ENCODE data around the gene REM1. TPM values are rescaled to one million over a fixed set of nuclear protein-coding genes. Genes with fewer than 3 reads are reported as not detected.
"Not testable (repeated sequence)": the region's sequence is repeated elsewhere in the genome, so short reads cannot be mapped to it uniquely, and the experiment has no call there.

The REM1 gene
- polyA plus RNA-seq (ENCODE audit: insufficient read length in 12 of 12), result 1 to 10 TPM in 10 of 12 donors, not detected in 2; 3.0 to 8.4 (median 5.6) TPM
- long read RNA-seq, donor 1, partial matches to known transcripts, result 5 of 5 reads
- long read RNA-seq, donor 1, other reads (novel, unspliced or antisense), result 0 of 5 reads
- long read RNA-seq, donor 2, partial matches to known transcripts, result 0 of 2 reads
- long read RNA-seq, donor 2, other reads (novel, unspliced or antisense), result 0 of 2 reads
- long read RNA-seq, donor 3, result 0 reads
- long read RNA-seq, donor 4, result 0 reads
- long read RNA-seq, donor 5, partial matches to known transcripts, result 0 of 2 reads
- long read RNA-seq, donor 5, other reads (novel, unspliced or antisense), result 0 of 2 reads
- long read RNA-seq, donor 6, result 0 reads
- long read RNA-seq, donor 7, result 0 reads
- long read RNA-seq, donor 8, partial matches to known transcripts, result 0 of 3 reads
- long read RNA-seq, donor 8, other reads (novel, unspliced or antisense), result 0 of 3 reads
- long read RNA-seq, donor 9, partial matches to known transcripts, result 0 of 1 reads
- long read RNA-seq, donor 9, other reads (novel, unspliced or antisense), result 0 of 1 reads
- long read RNA-seq, donor 10, partial matches to known transcripts, result 0 of 2 reads
- long read RNA-seq, donor 10, other reads (novel, unspliced or antisense), result 0 of 2 reads
- long read RNA-seq, donor 11, partial matches to known transcripts, result 0 of 1 reads
- long read RNA-seq, donor 11, other reads (novel, unspliced or antisense), result 0 of 1 reads

DNA sequence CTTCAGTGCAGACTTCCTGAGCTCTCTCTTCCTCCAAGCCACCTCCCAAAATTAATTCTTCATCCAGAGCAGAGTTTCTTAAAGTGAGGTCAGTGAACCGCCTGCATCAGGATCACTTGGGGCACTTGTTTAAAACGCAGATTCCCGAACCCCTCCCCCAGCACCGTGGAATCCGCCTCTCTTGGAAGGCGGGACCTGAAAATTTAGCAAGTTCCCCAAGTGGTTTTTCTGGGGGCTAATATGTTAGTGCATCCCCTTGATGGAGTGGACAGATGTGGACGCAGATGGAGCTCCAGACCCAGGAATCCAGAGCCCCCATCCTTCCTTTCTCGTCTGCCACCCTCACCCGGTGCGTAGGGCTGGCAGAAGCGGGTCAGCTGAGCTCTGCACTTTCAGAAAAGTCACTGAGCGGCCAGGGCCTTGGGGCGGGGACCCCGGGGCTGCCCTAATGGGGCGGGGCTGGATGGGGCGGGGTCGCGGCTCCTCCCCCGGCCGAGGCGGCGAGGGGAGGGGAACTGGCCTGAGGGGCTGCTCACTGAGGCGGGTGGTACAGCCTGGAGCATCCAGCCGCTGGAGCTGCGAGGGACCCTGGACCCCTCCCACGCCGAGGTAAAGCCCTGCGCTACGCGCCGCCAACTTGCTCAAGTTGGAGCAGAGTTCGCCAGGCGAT, at the start of gene REM1, which contains the start of gene DEFB124:
REM1 (plus strand) TSS at position 531 of the 670 bp plus-strand sequence. CDS start 1,158 bp downstream, outside the sequence.
DEFB124 (minus strand) TSS at position 370 of the 670 bp plus-strand sequence. CDS start 2,114 bp downstream, outside the sequence.
- no peak for DNase-seq

GRCh38 chr20:31425797-31426196, 49.3 kb upstream of the REM1 start:
- no peak for DNase-seq

DNA sequence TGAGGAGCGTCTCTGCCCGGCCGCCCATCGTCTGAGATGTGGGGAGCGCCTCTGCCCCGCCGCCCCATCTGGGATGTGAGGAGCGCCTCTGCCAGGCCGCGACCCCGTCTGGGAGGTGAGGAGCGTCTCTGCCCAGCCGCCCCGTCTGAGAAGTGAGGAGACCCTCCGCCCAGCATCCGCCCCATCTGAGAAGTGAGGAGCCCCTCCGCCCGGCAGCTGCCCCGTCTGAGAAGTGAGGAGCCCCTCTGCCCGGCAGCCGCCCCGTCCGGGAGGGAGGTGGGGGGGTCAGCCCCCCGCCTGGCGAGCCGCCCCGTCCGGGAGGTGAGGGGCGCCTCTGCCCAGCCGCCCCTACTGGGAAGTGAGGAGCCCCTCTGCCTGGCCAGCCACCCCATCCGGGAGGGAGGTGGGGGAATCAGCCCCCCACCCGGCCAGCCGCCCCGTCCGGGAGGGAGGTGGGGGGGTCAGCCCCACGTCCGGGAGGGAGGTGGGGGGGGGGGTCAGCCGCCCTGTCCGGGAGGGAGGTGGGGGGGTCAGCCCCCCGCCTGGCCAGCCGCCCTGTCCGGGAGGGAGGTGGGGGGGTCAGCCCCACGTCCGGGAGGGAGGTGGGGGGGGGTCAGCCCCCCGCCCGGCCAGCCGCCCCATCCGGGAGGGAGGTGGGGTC, 48.1 kb upstream of the REM1 start:
- DNase-seq, result not testable (repeated sequence)

GRCh38 chr20:31427576-31427975, 47.5 kb upstream of the REM1 start:
- DNase-seq, result not testable (repeated sequence)

GRCh38 chr20:31430568-31431115, 44.4 kb upstream of the REM1 start:
- DNase-seq, result no peak

GRCh38 chr20:31440012-31440659, 35.0 kb upstream of the REM1 start, which contains the start of gene DEFB123:
DEFB123 (plus strand) TSS chr20:31440632; CDS start chr20:31440699, 67 bp downstream.
- DNase-seq, result no peak

GRCh38 chr20:31446084-31446819, 28.8 kb upstream of the REM1 start:
- DNase-seq, result no peak

GRCh38 chr20:31449511-31450414, 25.3 kb upstream of the REM1 start:
- no peak for DNase-seq

DNA sequence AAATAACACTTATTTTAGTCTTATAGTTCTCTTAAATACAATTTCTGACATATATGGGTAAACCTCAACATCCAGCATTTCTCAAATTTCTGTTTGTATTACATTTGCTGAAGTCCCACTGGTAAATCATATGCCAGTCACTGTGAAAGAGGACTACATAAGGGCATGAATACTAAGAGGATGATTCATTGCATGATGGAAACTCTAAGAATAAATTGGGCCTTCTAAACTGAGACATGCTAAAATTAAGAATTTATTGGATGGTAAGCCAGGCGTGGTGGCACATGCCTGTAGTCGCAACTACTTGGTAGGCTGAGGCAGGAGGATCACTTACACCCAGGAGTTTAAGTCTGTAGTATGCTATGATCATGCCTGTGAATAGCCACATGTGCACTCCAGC, 22.5 kb upstream of the REM1 start:
- no peak for DNase-seq

DNA sequence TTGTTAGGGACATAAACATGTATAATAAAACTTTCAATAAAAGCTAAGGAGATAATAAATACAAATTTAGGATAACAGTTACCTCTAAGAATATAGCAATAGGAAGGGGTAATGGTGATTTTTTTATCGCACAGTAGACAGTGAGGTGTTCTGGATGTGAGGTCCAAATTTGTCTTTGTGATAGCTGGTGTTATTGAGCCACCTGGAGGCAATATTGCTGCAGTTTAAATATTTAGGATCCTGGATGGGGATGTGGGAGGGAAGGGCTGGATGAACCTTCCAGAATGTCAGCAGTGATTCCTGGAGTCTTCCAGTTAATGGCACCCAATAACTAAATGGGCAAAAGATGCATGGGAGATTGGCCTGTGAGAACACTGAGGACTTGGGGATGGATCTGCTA, 20.7 kb upstream of the REM1 start:
- DNase-seq, result no peak

- DNase-seq, result not testable (repeated sequence)
Observed at GRCh38 chr20:31470946-31471345, 4.1 kb upstream of the REM1 start.

DNA sequence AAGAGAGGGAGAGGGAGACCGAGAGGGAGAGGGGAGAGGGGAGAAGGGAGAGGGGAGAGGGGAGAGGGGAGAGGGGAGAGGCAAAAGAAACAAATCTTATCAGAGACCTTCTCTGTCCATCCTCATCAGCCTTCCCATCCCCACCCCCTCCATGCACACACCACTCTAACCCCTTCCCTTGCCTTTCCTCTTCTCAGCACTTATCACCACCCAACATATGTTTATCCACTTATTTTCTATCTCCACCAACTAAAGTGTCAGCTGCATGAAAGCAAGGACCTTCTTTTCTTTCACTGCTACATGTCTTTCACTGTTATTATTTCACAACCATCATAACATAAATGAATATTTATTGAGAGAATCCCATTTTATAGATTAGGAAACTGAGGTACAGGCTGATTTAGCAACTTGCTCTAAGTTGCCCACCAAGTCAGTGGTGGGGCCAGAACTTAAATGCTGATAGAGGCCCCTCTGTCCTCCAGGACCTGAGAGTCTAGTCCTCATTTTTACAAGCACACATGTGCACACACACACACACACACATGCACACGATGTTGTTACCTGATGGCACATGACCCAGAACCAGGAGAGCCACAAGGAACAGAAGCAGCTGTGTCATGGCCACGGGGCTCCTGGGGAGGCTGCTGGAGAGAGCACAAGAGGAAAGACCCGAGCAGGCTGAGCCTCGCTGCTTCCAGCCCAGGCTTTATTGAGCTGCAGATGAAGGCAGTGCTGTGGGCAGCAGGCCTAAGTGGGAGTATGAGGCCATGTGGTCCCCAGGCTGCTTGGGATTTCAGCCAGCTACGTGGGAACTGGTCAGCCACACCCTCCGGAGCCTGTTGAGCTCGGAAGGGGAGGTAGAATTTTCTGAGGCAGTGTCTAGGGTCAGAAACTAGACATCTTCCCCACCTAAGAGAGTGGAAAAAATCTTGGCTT, 2.4 kb upstream of the REM1 start:
- no peak for DNase-seq

GRCh38 chr20:31473331-31474096, 1.6 kb upstream of the REM1 start:
- DNase-seq, result no peak

DNA sequence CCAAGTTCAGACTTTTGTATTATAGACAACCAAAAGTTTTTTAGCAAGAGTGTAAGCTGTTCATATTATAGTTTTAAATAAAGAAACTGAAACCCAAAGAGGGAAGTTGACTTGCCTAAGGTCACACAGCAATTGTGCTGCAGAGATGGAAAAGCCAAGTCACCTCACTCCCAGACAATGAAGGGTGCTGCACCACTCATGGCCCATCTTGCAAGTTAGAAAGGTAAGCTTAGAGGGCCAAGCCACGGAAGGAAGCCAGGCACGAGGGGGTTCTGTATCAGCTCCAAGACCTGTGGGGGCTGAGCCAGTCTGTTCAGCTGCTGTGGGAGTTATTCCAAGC, 1.0 kb upstream of the REM1 start:
- no peak for DNase-seq

GRCh38 chr20:31475472-31476293, 595 bp downstream of the REM1 start:
- no peak for DNase-seq

DNA sequence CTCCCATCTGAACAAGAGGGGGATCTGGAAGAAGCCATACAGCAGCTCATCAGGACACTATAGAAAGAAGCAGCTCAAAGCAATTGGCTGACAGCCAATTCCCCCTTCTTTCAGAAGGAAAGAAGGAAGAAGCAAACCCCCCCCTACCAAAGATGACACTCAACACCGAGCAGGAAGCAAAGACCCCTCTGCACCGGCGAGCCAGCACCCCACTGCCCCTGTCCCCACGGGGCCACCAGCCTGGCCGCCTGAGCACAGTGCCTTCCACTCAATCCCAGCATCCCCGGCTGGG, 1.2 kb downstream of the REM1 start:
- DNase-seq, result no peak
